Fibroblast of gingiva (primary cell): ENCODE measurements around the gene PAK1.
"Not testable (repeated sequence)": the region's sequence is repeated elsewhere in the genome, so short reads cannot be mapped to it uniquely, and the experiment has no call there.

Source experiments
- DNase-seq: peaks from one replicate; pipeline ENCODE4 v3.0.0-alpha.2; 2011; ENCODE audit warnings: low read depth

The PAK1 gene

DNA sequence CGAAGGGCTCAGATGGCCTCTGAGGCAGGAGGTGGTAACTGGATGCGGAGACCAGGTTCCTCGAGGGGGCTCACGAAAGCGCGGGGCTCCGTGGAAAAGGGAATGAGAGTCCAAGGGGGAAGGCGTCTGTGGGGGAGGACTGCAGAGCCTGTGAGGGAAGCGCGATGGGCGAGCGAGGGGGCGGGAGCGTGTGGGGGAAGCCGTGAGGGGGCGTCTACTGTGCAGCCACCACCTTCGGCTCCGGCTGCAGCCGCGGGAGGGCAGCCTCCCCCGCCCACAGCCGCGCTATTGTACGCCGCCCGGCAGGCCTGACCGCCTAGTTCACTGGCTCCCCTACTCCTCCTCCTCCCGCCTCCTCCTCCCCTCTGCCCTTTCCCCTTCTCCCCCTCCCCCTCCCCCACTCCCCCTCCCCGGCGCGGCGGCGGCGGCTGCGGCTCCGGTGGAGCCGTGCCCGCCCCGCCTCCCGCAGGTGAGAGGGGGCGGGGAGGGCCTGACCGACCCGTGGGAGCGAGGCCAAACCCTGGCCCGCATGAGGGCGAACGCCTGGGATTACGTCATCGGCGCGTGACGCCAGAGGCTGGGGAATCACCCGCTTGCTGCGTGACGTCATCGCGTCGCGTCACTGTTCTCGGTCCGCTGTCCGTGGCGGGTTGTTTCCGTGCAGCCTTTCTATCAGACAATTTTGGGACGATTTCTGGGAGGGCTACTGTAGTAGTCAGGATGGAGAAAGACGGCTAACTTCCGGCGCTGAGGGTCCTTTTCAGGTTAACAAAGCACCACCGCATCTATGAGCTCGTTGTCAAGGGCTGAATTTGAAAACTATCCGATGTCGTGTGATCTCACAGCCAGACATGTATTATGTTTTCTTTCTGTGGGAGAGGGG is at the start of gene PAK1:
TSS of gene PAK1 (minus strand) at position 294 of the 883 bp plus-strand sequence. CDS start 81,574 bp downstream, outside the sequence.
- DNase-seq = peak; percentile 63

- DNase-seq = no peak
Observed at GRCh38 chr11:77522215-77522614, 48.3 kb upstream of the PAK1 start.

- DNase-seq = no peak
Observed at GRCh38 chr11:77519847-77520246, 46.0 kb upstream of the PAK1 start.

- no peak for DNase-seq
Observed at GRCh38 chr11:77518471-77518870, 44.6 kb upstream of the PAK1 start.

DNA sequence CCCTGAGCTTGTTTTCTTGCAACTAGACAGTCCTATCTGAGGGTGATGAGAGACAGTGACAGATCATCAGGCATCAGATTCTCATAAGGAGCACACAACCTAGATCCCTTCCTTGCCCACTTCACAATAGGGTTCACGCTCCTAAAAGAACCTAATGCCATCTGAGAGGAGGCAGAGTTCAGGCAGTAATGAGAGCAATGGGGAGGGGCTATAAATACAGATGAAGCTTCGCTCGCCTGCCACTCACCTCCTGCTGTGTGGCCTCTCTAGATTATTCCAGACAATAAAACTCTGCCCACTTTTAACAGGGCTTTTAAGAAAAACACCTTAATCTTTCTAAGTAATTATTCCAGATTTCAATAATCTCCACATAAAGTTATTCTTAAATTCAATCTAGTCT is 43.9 kb upstream of the PAK1 start:
- no peak for DNase-seq

DNA sequence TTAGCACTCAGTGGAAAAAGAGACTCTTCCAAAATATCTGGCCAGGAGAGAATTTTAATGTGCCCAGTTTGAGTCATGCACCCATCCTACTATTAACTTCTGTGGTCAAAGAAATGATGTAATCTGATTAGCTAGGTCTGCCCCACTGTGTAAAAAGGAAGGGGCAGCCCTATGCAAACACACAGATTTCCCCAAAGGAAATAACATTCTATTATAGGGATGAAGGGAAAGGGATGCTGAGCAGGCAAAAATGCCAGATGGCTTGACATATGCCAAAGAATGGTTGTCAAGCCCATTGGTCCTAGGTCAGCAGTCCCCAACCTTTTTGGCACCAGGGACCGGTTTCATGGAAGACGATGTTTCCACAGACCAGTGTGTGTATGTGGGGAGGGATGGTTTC is 43.3 kb upstream of the PAK1 start:
- DNase-seq = no peak

- no peak for DNase-seq
Observed at GRCh38 chr11:77515483-77515882, 41.6 kb upstream of the PAK1 start.

DNA sequence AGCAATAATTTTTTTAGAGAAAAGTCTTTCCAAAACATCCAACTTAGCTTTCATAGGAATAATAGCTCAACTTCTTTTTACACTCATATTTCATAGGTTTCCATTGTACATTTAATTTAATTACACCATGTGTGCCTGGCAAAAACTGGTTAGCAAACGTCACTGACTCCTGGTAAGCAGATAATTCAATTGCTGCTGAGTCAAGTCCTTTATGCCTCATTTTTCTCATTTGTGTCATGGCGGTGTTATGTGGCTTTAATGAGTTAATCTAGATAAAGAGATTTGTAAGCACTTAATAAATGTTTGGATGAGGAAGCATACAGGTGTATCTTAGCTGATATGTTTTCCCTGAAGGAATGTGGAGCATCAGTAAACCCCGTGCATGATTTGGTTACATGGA is 41.2 kb upstream of the PAK1 start:
- no peak for DNase-seq

DNA sequence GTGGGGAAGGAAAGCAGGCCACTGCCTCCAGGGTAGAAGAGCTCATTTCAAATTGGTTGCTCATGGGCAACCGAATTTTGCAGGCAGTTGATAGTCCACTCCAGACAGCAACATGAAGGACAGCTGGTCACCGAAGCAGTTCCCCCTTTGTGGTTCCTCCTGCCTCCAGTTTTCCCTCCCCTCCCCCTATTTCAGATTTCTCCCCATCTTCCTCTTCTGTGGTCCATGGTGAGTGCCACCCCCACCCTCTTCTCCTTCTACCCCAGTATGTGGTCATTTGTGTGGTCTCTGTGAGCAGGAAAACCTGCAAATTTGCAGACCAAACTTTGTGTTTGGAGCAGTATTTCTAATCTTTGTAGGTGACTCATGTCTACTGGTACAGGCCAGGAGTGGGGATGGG is 38.2 kb upstream of the PAK1 start:
- DNase-seq = no peak

GRCh38 chr11:77510851-77511250 is 37.0 kb upstream of the PAK1 start:
- no peak for DNase-seq

GRCh38 chr11:77510095-77510494 is 36.2 kb upstream of the PAK1 start:
- DNase-seq = no peak

DNA sequence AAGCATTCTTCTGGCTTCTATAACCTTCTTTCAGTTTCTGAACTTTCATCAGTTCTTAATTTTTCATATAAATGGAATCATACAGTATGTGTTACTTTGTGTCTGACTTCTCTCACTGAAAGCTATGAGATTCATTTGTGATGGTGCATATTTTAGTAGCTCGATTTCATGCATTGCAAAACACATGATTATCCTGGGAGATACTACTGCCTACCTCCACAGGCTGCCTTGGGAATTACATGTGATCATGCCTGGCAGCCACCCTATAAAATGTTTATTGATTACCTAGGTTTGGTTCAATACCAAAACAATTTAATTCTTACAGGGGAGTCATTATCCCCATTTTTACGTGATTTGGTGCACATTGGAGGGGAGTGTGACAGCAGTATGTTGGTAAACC is 34.1 kb upstream of the PAK1 start:
- no peak for DNase-seq

DNA sequence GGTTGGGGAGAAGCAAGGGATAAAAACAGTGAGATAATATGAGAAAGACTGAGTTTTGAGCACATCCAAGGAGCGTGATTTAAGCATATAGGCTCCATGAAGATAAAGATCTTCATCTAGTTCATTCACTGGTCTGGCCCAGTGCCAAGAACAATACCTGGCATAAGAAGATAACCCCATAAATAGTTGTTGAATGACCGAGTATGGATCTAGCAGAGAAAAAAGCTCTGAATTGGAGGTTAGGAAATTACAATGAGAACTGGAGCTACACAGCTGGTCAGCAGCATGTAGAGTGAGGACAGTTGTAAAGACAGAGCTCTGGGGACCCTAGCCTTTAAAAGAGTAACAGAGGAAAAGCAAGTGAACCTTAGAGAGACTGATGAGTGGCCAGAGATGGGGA is 33.0 kb upstream of the PAK1 start:
- DNase-seq = no peak

DNA sequence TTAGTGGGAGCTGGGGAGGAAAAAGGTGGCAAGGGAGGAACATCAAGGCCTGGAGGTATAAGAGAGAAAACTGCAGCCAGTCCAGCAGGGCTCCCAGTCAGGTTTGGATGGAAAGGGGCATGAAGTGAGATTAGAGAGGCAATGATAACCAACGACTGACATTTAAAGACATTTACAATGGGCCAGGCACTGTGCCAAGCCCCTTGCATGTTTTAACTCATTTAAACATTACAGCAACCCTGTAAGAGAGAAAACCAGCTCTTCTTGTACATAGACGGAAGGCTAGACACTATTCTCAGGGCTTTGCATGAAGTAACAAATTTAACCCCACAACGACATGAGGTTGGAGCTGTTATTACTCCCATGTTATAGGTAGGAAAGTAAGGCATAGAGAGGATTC is 32.1 kb upstream of the PAK1 start:
- DNase-seq = no peak

- no peak for DNase-seq
Observed at GRCh38 chr11:77503006-77503405, 29.1 kb upstream of the PAK1 start.

- DNase-seq = no peak
Observed at GRCh38 chr11:77502346-77502905, 28.5 kb upstream of the PAK1 start.

GRCh38 chr11:77501758-77502157 is 27.9 kb upstream of the PAK1 start:
- DNase-seq = no peak

GRCh38 chr11:77497368-77497767 is 23.5 kb upstream of the PAK1 start:
- DNase-seq = no peak

DNA sequence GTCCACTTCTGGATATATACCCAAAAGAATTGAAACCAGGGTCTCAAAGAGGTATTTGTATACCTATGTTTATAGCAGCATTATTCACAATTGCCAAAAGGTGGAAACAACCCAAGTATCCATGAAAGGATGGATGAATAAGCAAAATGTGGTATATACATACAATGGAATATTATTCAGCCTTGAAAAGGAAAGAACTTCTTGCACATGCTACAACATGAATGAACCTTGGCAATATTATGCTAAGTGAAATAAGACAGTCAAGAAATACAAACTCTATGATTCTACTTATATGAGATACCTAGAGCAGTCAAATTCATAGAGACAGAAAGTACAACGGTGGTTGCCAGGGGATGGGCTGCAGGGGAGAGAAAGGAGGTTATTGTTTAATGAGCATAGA is 21.6 kb upstream of the PAK1 start:
- DNase-seq = no peak

GRCh38 chr11:77490035-77490434 is 16.1 kb upstream of the PAK1 start:
- not testable (repeated sequence) for DNase-seq

DNA sequence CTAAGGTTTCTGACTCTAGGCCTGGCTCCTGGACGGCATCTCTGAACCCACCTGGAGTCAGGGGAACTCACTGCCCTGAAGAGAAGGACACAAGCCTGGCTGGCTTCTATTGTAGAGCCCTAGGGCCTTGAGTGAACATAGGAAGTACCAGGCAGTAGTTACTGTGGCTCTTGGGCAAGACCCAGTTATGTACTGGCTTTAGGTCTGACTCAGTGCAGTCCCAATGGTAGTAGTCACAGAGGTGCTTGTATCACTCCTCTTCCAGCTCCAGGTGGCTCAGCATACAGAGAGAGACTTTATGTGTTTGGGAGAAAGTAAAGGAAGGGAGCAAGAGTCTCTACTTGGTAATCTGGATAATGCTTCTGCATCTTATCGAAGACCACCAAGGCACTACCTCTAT is 13.9 kb upstream of the PAK1 start:
- DNase-seq = no peak

DNA sequence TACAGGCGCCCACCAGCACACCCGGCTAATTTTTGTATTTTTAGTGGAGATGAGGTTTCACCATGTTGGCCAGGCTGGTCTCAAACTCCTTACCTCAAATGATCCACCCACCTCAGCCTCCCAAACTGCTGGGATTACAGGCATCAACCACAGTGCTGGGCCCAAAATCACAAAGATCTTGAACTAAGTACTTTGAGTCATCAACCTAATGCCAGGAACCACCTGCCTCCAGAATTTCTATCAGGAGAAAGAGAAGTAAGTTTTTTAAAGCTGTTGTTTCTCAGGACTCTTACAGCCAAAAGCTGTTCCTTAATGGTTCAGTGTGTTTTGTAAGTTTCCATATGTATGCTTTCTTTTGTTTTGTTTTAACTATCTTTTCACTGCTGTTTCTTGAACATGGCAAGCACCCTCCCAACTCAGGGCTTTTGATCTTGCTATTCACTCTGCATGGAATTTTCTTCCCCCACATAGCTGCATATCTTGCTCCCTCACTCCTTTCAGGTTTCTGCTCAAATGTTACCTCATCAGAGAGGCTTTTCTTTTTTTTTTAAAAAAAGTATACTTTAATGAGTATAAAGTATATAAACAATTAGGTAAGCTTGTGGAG is 6.0 kb upstream of the PAK1 start:
- no peak for DNase-seq

GRCh38 chr11:77475206-77475605 is 1.3 kb upstream of the PAK1 start:
- no peak for DNase-seq
